ENCODE data around the gene EPSTI1. TPM values are rescaled to one million over a fixed set of nuclear protein-coding genes. Genes with fewer than 3 reads are reported as not detected.

The EPSTI1 gene
- total and polyA plus RNA-seq, 2 donors: 27.2 to 66.8 TPM

DNA sequence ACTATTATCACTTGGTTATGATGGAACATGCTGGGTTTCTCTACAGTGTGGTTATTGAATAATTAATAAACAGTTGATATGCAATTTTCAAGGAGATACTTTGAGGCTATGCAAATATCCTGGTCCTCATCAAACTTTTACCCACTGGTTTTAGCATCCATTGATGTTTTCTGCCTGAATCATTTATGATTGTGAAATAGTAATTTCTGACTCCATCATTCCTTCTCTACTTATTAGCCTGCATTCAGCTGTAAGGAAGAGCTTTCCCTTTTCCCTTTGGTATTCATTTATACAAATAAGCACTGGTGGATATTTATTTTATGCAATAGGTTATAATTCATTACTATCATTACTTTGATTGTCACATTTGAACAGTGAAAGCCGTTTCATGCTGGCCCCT lies 17.5 kb upstream of the EPSTI1 start:
- 97% methylated on average over 1 of the region's 1 CpG for WGBS
- no peak for DNase-seq (ENCODE audit: low read depth in 6 of 9, low spot score in 9 of 9)
- no peak overlapping the region for H3K27ac ChIP-seq (ENCODE audit: low read depth in 1 of 2, low read length in 1 of 2)

DNA sequence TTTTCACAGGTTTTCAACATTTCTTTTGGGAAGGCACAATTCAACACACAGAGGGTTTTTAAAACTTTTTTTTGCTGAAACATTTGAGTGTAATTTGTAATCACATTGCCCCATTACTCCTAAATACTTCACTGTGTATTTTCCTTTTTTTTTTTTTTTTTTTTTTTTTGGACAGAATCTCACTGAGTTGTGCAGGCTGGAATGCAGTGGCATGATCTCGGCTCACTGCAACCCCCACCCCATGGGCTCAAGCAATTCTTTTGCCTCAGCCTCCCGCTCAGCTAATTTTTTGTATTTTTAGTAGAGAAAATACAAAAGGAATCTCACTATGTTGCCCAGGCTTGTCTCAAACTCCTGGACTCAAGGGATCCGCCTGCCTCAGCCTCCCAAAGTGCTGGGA lies 16.6 kb upstream of the EPSTI1 start:
- WGBS: 100% methylated on average over 3 of the region's 3 CpGs
- Histone ChIP-seq H3K27me3 (ENCODE audit: control insufficient read depth in 2 of 2, insufficient read depth in 1 of 2, low read length in 1 of 2) (no peaks in the 10 kb centered on the region), H3K36me3 (ENCODE audit: control insufficient read depth in 2 of 2, insufficient read depth in 2 of 2, low read length in 1 of 2) (no peaks in the 10 kb centered on the region), H3K9me3 (ENCODE audit: control insufficient read depth in 2 of 2, insufficient read depth in 1 of 2, low read length in 1 of 2) (no peaks in the 10 kb centered on the region), H3K27ac (ENCODE audit: low read depth in 1 of 2, low read length in 1 of 2) (no peak overlapping the region), H3K4me3 (ENCODE audit: low read length in 2 of 2) (no peak overlapping the region), H3K4me1 (ENCODE audit: control insufficient read depth in 2 of 2, insufficient read depth in 2 of 2, low read length in 2 of 2) (peaks cover 0 to 5% of the 10 kb centered on the region in 2 donors)
- no peak for DNase-seq (ENCODE audit: low read depth in 6 of 9, low spot score in 9 of 9)

More for the DNA sequence above, 17.5 kb upstream of the EPSTI1 start:
- Histone ChIP-seq H3K4me1 (ENCODE audit: control insufficient read depth in 2 of 2, insufficient read depth in 2 of 2, low read length in 2 of 2) (peaks cover 0 to 5% of the 10 kb centered on the region in 2 donors), H3K9me3 (ENCODE audit: control insufficient read depth in 2 of 2, insufficient read depth in 1 of 2, low read length in 1 of 2) (no peaks in the 10 kb centered on the region), H3K4me3 (ENCODE audit: low read length in 2 of 2) (no peak overlapping the region), H3K27me3 (ENCODE audit: control insufficient read depth in 2 of 2, insufficient read depth in 1 of 2, low read length in 1 of 2) (no peaks in the 10 kb centered on the region), H3K36me3 (ENCODE audit: control insufficient read depth in 2 of 2, insufficient read depth in 2 of 2, low read length in 1 of 2) (no peaks in the 10 kb centered on the region)

DNA sequence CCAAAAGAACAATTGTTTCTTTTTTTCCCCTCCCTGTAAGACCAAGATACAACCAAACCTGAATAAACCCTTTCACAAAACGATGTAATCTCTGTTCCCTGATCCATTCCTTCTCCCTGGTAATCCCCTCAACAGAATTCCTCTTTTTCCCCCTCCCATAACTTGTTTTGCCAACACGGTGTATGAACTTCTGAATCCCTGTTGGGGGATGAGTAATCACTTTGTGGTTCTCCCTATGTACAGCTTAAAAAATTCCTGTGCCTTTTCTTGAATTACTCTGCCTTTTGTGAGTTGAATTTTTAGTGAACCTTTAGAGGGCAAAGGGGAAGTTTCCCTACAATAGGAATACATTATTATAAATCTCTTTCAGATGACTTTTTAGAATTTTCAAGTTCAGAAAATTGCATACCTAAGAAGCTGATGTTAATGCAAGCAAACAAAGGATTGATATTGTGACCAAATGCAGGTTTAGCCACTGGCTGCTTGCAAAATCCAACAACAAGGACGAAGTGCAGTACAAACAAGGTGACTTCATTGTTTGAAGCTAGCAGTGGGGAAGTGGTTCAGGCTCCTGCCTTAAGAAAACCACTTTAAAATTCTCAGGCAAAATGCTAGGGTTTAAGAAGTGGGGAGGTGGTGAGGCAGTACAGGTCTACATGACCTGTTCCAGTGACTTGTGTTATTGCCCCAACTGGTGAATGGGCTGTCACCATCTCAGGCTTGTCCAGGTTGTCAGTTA lies 15.0 kb upstream of the EPSTI1 start:
- peaks cover 0 to 5% of the 10 kb centered on the region in 2 donors for H3K4me1 ChIP-seq (ENCODE audit: control insufficient read depth in 2 of 2, insufficient read depth in 2 of 2, low read length in 2 of 2)
- H3K4me3 ChIP-seq (ENCODE audit: low read length in 2 of 2): no peak overlapping the region
- H3K36me3 ChIP-seq (ENCODE audit: control insufficient read depth in 2 of 2, insufficient read depth in 2 of 2, low read length in 1 of 2): no peaks in the 10 kb centered on the region
- no peaks in the 10 kb centered on the region for H3K27me3 ChIP-seq (ENCODE audit: control insufficient read depth in 2 of 2, insufficient read depth in 1 of 2, low read length in 1 of 2)
- DNase-seq (ENCODE audit: low read depth in 6 of 9, low spot score in 9 of 9): no peak
- 68% methylated on average over 3 of the region's 3 CpGs for WGBS
- H3K27ac ChIP-seq (ENCODE audit: low read depth in 1 of 2, low read length in 1 of 2): no peak overlapping the region
- H3K9me3 ChIP-seq (ENCODE audit: control insufficient read depth in 2 of 2, insufficient read depth in 1 of 2, low read length in 1 of 2): no peaks in the 10 kb centered on the region

DNA sequence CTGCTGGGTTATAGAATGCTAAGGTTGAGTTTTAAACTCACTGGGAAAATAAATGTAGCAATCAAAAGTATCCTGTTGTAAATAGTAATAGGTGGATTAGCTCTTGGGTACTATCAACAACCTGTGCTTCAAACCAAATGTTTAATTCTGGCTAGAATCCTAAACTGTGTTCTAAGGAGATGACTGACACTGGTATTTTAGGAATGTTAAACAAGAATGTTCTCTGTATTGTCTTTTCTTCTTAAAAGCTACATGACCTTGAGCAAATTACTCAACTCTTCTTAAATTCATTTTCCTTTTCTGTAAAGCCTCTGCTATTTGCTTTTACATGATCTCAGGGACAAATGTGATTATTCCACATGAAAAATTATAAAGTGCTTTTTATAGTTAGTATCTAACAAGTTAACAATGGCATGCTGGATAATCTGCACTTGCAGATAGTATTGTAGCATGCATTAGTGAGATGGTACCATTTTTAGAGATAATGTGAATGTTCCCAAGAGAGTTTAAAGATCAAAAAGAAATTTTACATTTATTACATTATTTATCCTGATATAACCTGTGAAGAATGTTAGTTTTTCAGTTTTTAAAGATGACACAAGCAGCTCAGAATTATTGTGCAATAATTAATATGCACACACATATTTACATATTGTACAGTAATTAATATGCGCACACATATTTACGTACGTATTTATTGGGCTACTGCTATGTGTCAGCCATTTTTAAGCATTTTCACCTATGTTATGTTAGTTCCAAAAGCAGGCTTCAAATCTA lies 13.6 kb upstream of the EPSTI1 start:
- H3K36me3 ChIP-seq (ENCODE audit: control insufficient read depth in 2 of 2, insufficient read depth in 2 of 2, low read length in 1 of 2): no peaks in the 10 kb centered on the region
- no peak overlapping the region for H3K27ac ChIP-seq (ENCODE audit: low read depth in 1 of 2, low read length in 1 of 2)
- WGBS: 99% methylated on average over 3 of the region's 3 CpGs
- H3K4me3 ChIP-seq (ENCODE audit: low read length in 2 of 2): no peak overlapping the region
- no peak for DNase-seq (ENCODE audit: low read depth in 6 of 9, low spot score in 9 of 9)
- H3K27me3 ChIP-seq (ENCODE audit: control insufficient read depth in 2 of 2, insufficient read depth in 1 of 2, low read length in 1 of 2): no peaks in the 10 kb centered on the region
- H3K9me3 ChIP-seq (ENCODE audit: control insufficient read depth in 2 of 2, insufficient read depth in 1 of 2, low read length in 1 of 2): no peaks in the 10 kb centered on the region
- H3K4me1 ChIP-seq (ENCODE audit: control insufficient read depth in 2 of 2, insufficient read depth in 2 of 2, low read length in 2 of 2): peaks cover 5 to 15% of the 10 kb centered on the region in 2 donors

DNA sequence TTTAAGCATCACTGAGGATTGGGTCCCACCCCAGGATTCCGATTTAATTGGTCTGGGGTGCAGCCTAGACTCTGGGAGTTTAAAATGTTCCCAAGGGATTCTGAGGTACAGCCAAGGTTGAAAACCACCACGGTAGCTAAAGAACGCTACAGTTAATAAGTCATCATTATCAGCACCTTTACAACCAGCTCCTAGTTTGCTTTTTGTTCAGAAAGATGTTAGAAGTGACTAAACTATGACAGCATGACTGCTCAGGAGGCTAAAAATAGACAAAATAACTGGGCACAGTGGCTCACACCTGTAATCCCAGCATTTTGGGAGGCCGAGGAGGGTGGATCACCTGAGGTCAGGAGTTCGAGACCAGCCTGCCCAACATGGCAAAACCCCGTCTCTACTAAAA lies 11.7 kb upstream of the EPSTI1 start:
- DNase-seq (ENCODE audit: low read depth in 6 of 9, low spot score in 9 of 9): no peak
- no peaks in the 10 kb centered on the region for H3K27me3 ChIP-seq (ENCODE audit: control insufficient read depth in 2 of 2, insufficient read depth in 1 of 2, low read length in 1 of 2)
- WGBS: 97% methylated on average over 6 of the region's 6 CpGs
- H3K4me1 ChIP-seq (ENCODE audit: control insufficient read depth in 2 of 2, insufficient read depth in 2 of 2, low read length in 2 of 2): peaks cover 5 to 15% of the 10 kb centered on the region in 2 donors
- H3K4me3 ChIP-seq (ENCODE audit: low read length in 2 of 2): no peak overlapping the region
- H3K27ac ChIP-seq (ENCODE audit: low read depth in 1 of 2, low read length in 1 of 2): no peak overlapping the region
- no peaks in the 10 kb centered on the region for H3K36me3 ChIP-seq (ENCODE audit: control insufficient read depth in 2 of 2, insufficient read depth in 2 of 2, low read length in 1 of 2)
- H3K9me3 ChIP-seq (ENCODE audit: control insufficient read depth in 2 of 2, insufficient read depth in 1 of 2, low read length in 1 of 2): no peaks in the 10 kb centered on the region

DNA sequence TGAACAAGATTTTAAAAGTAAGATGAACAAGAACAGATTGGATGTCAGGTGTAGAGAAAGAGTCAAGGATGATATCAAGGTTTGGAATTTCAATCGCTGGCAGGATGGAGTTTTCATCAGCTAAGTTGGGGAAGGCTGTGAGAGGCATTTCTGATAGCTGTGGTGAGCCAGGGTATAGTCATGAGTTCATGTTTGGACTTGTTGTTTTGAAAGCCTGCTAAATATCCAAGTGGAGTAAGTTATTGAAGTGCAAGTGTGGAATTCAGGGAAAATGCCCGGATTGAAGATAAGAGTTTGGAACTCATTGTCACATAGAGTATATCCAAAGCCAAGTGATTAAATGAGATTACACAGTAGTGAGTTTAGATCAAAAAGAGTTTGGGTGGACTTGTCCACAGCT lies 11.0 kb upstream of the EPSTI1 start:
- 96% methylated on average over 2 of the region's 2 CpGs for WGBS
- no peak for DNase-seq (ENCODE audit: low read depth in 6 of 9, low spot score in 9 of 9)

DNA sequence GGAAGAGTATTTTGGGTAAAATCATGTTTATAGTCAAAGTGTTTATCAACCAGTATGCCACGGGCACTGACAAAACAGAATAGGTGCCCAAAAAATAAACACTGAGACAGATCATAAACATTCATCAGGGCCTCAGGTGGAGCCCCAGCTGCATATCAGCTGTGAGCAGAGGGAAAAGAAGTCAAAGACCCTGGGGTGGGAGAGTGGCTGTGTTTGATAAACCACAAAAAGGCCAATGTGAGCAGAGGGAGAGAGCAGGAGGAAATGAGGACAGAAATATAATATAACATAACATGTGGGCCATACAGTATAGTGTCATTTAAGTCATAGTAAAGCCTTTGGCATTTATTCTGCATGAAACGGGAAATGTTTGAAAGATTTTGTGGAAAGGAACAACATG lies 10.0 kb upstream of the EPSTI1 start:
- H3K27me3 ChIP-seq (ENCODE audit: control insufficient read depth in 2 of 2, insufficient read depth in 1 of 2, low read length in 1 of 2): no peaks in the 10 kb centered on the region
- DNase-seq (ENCODE audit: low read depth in 6 of 9, low spot score in 9 of 9): peak in 5 of 9 donors; percentile 27 to 69 (median 34)
- H3K27ac ChIP-seq (ENCODE audit: low read depth in 1 of 2, low read length in 1 of 2): no peak overlapping the region
- no peaks in the 10 kb centered on the region for H3K36me3 ChIP-seq (ENCODE audit: control insufficient read depth in 2 of 2, insufficient read depth in 2 of 2, low read length in 1 of 2)
- no peaks in the 10 kb centered on the region for H3K9me3 ChIP-seq (ENCODE audit: control insufficient read depth in 2 of 2, insufficient read depth in 1 of 2, low read length in 1 of 2)
- H3K4me1 ChIP-seq (ENCODE audit: control insufficient read depth in 2 of 2, insufficient read depth in 2 of 2, low read length in 2 of 2): peaks cover 5 to 11% of the 10 kb centered on the region in 2 donors
- H3K4me3 ChIP-seq (ENCODE audit: low read length in 2 of 2): no peak overlapping the region
- WGBS: 59% methylated on average over 2 of the region's 2 CpGs

More for the DNA sequence above, 11.0 kb upstream of the EPSTI1 start:
- no peak overlapping the region for H3K4me3 ChIP-seq (ENCODE audit: low read length in 2 of 2)
- H3K27ac ChIP-seq (ENCODE audit: low read depth in 1 of 2, low read length in 1 of 2): no peak overlapping the region
- H3K36me3 ChIP-seq (ENCODE audit: control insufficient read depth in 2 of 2, insufficient read depth in 2 of 2, low read length in 1 of 2): no peaks in the 10 kb centered on the region
- H3K4me1 ChIP-seq (ENCODE audit: control insufficient read depth in 2 of 2, insufficient read depth in 2 of 2, low read length in 2 of 2): peaks cover 5 to 15% of the 10 kb centered on the region in 2 donors
- no peaks in the 10 kb centered on the region for H3K27me3 ChIP-seq (ENCODE audit: control insufficient read depth in 2 of 2, insufficient read depth in 1 of 2, low read length in 1 of 2)
- no peaks in the 10 kb centered on the region for H3K9me3 ChIP-seq (ENCODE audit: control insufficient read depth in 2 of 2, insufficient read depth in 1 of 2, low read length in 1 of 2)

DNA sequence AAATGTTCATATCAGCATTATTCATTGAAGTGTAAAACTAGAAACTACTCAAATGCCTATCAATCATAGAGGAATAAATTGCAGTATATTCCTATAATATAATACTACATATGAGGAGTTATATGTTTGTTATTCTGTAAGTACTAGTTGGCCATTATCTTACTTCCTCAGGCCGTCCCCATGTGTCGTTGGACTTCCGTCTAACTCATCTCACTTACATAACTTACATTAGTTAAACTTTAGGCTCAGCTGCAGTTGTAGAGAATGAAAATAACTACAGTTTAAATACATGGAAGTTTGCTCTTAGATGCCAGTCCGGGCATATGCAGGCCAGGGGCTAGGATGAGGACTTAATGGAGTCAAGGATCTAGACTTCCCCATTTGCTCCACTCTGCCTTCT lies 8.6 kb upstream of the EPSTI1 start:
- WGBS: 74% methylated on average over 4 of the region's 4 CpGs
- Histone ChIP-seq H3K4me1 (ENCODE audit: control insufficient read depth in 2 of 2, insufficient read depth in 2 of 2, low read length in 2 of 2) (peaks cover 5 to 11% of the 10 kb centered on the region in 2 donors), H3K9me3 (ENCODE audit: control insufficient read depth in 2 of 2, insufficient read depth in 1 of 2, low read length in 1 of 2) (no peaks in the 10 kb centered on the region), H3K27ac (ENCODE audit: low read depth in 1 of 2, low read length in 1 of 2) (no peak overlapping the region), H3K36me3 (ENCODE audit: control insufficient read depth in 2 of 2, insufficient read depth in 2 of 2, low read length in 1 of 2) (no peaks in the 10 kb centered on the region), H3K27me3 (ENCODE audit: control insufficient read depth in 2 of 2, insufficient read depth in 1 of 2, low read length in 1 of 2) (no peaks in the 10 kb centered on the region), H3K4me3 (ENCODE audit: low read length in 2 of 2) (no peak overlapping the region)
- no peak for DNase-seq (ENCODE audit: low read depth in 6 of 9, low spot score in 9 of 9)

DNA sequence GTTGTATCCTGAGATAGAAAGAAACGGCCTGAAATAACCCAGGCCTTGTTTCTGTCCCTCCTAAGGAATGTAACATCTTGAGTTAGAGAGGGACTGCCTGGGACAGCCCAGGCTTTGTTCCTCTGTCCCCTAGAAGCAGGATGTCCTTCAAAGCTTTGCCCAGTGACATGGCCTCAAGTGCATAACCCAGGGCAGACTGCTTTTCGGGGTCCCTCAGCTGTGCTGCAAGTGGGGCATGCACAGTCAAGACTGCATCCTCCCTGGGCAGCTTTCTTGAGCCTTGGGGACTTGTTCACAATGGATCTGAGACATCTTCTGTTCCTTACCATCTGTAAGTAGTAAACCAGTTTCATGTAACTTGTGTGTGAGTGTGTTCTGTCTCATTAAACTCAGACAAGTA lies 7.5 kb upstream of the EPSTI1 start:
- Histone ChIP-seq H3K27ac (ENCODE audit: low read depth in 1 of 2, low read length in 1 of 2) (no peak overlapping the region), H3K4me3 (ENCODE audit: low read length in 2 of 2) (no peak overlapping the region), H3K36me3 (ENCODE audit: control insufficient read depth in 2 of 2, insufficient read depth in 2 of 2, low read length in 1 of 2) (no peaks in the 10 kb centered on the region), H3K9me3 (ENCODE audit: control insufficient read depth in 2 of 2, insufficient read depth in 1 of 2, low read length in 1 of 2) (no peaks in the 10 kb centered on the region), H3K4me1 (ENCODE audit: control insufficient read depth in 2 of 2, insufficient read depth in 2 of 2, low read length in 2 of 2) (peaks cover 5 to 13% of the 10 kb centered on the region in 2 donors), H3K27me3 (ENCODE audit: control insufficient read depth in 2 of 2, insufficient read depth in 1 of 2, low read length in 1 of 2) (no peaks in the 10 kb centered on the region)
- DNase-seq (ENCODE audit: low read depth in 6 of 9, low spot score in 9 of 9): no peak
- WGBS: 96% methylated on average over 2 of the region's 2 CpGs

Data from thymus (tissue), 11 donors.